ENCODE measurements around the gene MERTK. TPM values are rescaled to one million over a fixed set of nuclear protein-coding genes. Genes with fewer than 3 reads are reported as not detected.

MERTK gene
- total RNA-seq, 1 experiment from 2014 or later: 14.5 TPM

- no TSS peak for BruUV-seq (replicated peaks)
- 0 out of 2 replicates have a peak, but pooled peaks cover 3% of the 10 kb centered on the region for H3K4me1 ChIP-seq (ENCODE audit: control insufficient read depth, insufficient read depth, low read length)
- ATAC-seq (no peak), DNase-seq (ENCODE audit: low read depth, low spot score) (no peak)
- in situ Hi-C loops (cut with HindIII; ENCODE audit: low pct_unique_long_range_greater_than_20kb, low sequenced_read_pairs) (no loop called here), intact Hi-C loops (cut with micrococcal nuclease; ENCODE audit: unreplicated experiment) (no loop called here)
- no peak overlapping the region for H3K4me3 ChIP-seq (ENCODE audit: low read depth in 2 of 2, low read length in 2 of 2)
- H3K27me3 ChIP-seq (ENCODE audit: control insufficient read depth, insufficient read depth, low read length): no peaks in the 10 kb centered on the region
- no peaks in the 10 kb centered on the region for H3K9me3 ChIP-seq (ENCODE audit: control insufficient read depth, insufficient read depth, low read depth, low read length)
- TF ChIP-seq, protein P1, sequence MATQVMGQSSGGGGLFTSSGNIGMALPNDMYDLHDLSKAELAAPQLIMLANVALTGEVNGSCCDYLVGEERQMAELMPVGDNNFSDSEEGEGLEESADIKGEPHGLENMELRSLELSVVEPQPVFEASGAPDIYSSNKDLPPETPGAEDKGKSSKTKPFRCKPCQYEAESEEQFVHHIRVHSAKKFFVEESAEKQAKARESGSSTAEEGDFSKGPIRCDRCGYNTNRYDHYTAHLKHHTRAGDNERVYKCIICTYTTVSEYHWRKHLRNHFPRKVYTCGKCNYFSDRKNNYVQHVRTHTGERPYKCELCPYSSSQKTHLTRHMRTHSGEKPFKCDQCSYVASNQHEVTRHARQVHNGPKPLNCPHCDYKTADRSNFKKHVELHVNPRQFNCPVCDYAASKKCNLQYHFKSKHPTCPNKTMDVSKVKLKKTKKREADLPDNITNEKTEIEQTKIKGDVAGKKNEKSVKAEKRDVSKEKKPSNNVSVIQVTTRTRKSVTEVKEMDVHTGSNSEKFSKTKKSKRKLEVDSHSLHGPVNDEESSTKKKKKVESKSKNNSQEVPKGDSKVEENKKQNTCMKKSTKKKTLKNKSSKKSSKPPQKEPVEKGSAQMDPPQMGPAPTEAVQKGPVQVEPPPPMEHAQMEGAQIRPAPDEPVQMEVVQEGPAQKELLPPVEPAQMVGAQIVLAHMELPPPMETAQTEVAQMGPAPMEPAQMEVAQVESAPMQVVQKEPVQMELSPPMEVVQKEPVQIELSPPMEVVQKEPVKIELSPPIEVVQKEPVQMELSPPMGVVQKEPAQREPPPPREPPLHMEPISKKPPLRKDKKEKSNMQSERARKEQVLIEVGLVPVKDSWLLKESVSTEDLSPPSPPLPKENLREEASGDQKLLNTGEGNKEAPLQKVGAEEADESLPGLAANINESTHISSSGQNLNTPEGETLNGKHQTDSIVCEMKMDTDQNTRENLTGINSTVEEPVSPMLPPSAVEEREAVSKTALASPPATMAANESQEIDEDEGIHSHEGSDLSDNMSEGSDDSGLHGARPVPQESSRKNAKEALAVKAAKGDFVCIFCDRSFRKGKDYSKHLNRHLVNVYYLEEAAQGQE (IDR thresholded peaks at IDR 0.05; ENCODE audit: insufficient read depth in 1 of 2, low read depth in 2 of 2, low read length in 1 of 2): no peak
- TF ChIP-seq TCF7L2 (IDR thresholded peaks at IDR 0.05; ENCODE audit: low read depth, low read length): no peak
- ChIA-PET POLR2A (no interaction called here), CTCF (interaction anchor here (1.3 kb wide), 1 partner anchor 11 kb away, joined by 7 read pairs; no protein-coding TSS in a partner anchor)
- no peak overlapping the region for H3K27ac ChIP-seq (ENCODE audit: low read length)
- H3K36me3 ChIP-seq (ENCODE audit: control insufficient read depth, insufficient read depth, low read length): no peaks in the 10 kb centered on the region
Observed at GRCh38 chr2:111918383-111918806, 20.0 kb downstream of the MERTK start.

DNA sequence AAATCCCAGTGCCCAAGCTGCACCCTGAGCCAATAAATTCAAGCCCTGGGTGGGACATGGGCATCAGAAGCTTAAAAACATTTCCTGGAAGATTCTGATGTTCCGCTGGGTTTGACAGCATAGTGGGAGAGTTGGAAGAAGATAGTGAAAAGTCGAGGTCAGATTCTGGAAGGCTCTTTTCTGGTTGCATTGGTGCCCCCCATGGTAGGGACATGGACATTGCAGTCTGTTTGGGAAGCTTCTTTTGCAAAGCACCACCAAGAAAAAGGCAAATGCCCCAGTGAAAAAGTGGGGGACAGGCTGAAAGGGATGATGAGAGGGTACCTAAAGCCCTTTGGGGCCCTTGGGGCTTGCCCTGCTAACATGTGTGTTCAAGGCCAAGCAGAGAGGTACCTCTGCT, 21.0 kb downstream of the MERTK start:
- POLR2A ChIA-PET: interaction anchor here (0.6 to 0.7 kb wide), 2 partner anchors 12 to 228 kb away, joined by 4 to 5 read pairs; no protein-coding TSS in a partner anchor
- intact Hi-C loops (cut with micrococcal nuclease; ENCODE audit: unreplicated experiment): no loop called here
- no TSS peak for BruUV-seq (replicated peaks)

More for the DNA sequence above, 21.0 kb downstream of the MERTK start:
- H3K4me1 ChIP-seq (ENCODE audit: control insufficient read depth, insufficient read depth, low read length): 0 out of 2 replicates have a peak, but pooled peaks cover 3% of the 10 kb centered on the region
- in situ Hi-C loops (cut with HindIII; ENCODE audit: low pct_unique_long_range_greater_than_20kb, low sequenced_read_pairs): no loop called here
- CTCF ChIA-PET: interaction anchor here (0.5 to 1.3 kb wide), 2 partner anchors 12 to 102 kb away, joined by 3 to 7 read pairs; no protein-coding TSS in a partner anchor
- no peaks in the 10 kb centered on the region for H3K36me3 ChIP-seq (ENCODE audit: control insufficient read depth, insufficient read depth, low read length)
- H3K4me3 ChIP-seq (ENCODE audit: low read depth in 2 of 2, low read length in 2 of 2): no peak overlapping the region
- no peak for DNase-seq (ENCODE audit: low read depth, low spot score)
- no peak overlapping the region for H3K27ac ChIP-seq (ENCODE audit: low read length)
- no peak for TF ChIP-seq SIN3A (IDR thresholded peaks at IDR 0.05; ENCODE audit: borderline replicate concordance, insufficient read depth, low read depth, low read length)
- TF ChIP-seq, protein P1 (IDR thresholded peaks at IDR 0.05; ENCODE audit: insufficient read depth in 1 of 2, low read depth in 2 of 2, low read length in 1 of 2): no peak
- no peaks in the 10 kb centered on the region for H3K9me3 ChIP-seq (ENCODE audit: control insufficient read depth, insufficient read depth, low read depth, low read length)
- ATAC-seq: no peak
- H3K27me3 ChIP-seq (ENCODE audit: control insufficient read depth, insufficient read depth, low read length): no peaks in the 10 kb centered on the region
